Gastrocnemius medialis (tissue), 4 donors: ENCODE data around the gene TXNDC8.

Source experiments
- CTCF ChIP-seq, 5 experiments: fragments of 450-650 bp in 3 of 5; fragments of 200-600 bp in 2 of 5; sonication (generic) in 2 of 5; IDR thresholded peaks in 4 of 5; conservative IDR thresholded peaks in 1 of 5; 1 replicate in 4 of 5; 2 replicates in 1 of 5; pipeline ENCODE4 v1.5.1; 2016 to 2019; ENCODE audit warnings: antibody characterized with exemption in 5 of 5, mild to moderate bottlenecking in 3 of 5, moderate library complexity in 3 of 5
- POLR2A ChIP-seq, 2 donors: fragments of 450-650 bp; IDR thresholded peaks; one replicate each; pipeline ENCODE4 v1.6.1; 2017; ENCODE audit warnings: antibody characterized with exemption in 2 of 2, mild to moderate bottlenecking in 2 of 2, moderate library complexity in 2 of 2

GRCh38 chr9:110323818-110324217 lies 13.8 kb downstream of the TXNDC8 start:
- TF ChIP-seq CTCF (IDR thresholded peaks at IDR 0.05 in 4 of 5, conservative IDR thresholded peaks at IDR 0.05 in 1 of 5) (no peak), POLR2A (IDR thresholded peaks at IDR 0.05) (no peak)
